ENCODE measurements around the gene PLPPR2. TPM values are rescaled to one million over a fixed set of nuclear protein-coding genes. Genes with fewer than 3 reads are reported as not detected.
"Not testable (repeated sequence)": the region's sequence is repeated elsewhere in the genome, so short reads cannot be mapped to it uniquely, and the experiment has no call there.

Gene PLPPR2, protein sequence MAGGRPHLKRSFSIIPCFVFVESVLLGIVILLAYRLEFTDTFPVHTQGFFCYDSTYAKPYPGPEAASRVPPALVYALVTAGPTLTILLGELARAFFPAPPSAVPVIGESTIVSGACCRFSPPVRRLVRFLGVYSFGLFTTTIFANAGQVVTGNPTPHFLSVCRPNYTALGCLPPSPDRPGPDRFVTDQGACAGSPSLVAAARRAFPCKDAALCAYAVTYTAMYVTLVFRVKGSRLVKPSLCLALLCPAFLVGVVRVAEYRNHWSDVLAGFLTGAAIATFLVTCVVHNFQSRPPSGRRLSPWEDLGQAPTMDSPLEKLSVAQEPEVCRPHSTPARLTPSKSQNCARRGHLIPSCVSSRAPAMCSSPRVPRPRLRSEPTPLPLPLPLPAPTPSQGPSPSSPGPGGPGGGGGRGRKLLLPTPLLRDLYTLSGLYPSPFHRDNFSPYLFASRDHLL
- 6.1 and 14.9 TPM in 2 replicates for total RNA-seq (2012; rRNA removed)

DNA sequence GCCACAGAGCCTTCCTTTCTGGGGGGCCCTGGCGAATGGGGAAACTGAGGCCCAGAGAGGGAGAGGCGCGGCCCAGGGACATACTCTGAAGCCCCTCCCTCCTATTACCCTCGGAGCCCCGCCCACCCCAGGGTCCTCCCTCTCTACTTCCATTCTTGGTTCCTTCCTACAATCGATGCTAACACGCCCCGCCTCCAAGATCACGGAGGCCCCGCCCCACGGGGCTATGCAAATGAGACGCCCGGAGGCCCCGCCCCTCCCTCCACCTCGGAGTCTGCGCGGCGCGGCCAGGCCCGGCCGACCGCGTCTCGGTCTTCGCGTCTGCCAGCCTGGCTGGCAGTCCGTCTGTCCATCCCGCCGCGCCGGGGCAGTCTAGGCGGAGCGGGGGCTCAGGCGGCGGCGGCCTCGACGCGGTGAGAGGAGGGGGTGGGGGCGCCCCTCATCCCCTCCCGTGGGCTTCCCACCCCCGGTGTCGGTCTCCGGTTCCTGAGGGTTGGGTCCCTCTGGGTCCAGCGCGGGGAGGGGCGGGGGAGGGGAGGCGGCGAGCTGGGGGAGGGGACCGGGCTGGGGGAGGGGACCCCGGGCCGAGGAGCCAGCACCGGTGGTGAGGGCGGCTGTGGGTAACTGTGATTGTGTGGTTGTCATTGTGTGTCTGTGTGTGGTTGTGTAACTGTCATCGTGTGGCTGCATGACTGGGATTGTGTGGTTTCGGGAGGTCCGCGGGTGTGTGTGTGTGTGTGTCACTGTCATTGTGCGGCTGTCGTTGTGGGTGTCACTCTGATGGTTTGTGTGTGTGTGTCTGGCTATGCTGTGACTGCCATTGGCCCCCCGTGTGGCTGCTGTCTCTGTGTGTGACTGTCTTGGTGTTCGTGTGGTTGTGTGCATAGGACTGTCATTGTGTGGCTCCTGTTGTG lies at the start of gene PLPPR2:
TSS of gene PLPPR2 (plus strand) at position 273 of the 914 bp plus-strand sequence. CDS start 2,242 bp downstream, outside the sequence.
- peak within 1 kb of the TSS; percentile 64 for H3K9ac ChIP-seq (ENCODE audit: low read depth, low read length)
- peak within 1 kb of the TSS; percentile 84 for H3K4me2 ChIP-seq (ENCODE audit: low read length)
- H3K27me3 ChIP-seq (ENCODE audit: control insufficient read depth, insufficient read depth, low read length): no peaks in the 10 kb centered on the region
- no peaks in the 10 kb centered on the region for H3K9me3 ChIP-seq (replicated peaks; ENCODE audit: low read length)
- peaks cover 6% of the 10 kb centered on the region for H3K4me1 ChIP-seq (ENCODE audit: control insufficient read depth, insufficient read depth, low read length)
- H3K36me3 ChIP-seq (ENCODE audit: insufficient read depth, low read length): no peaks in the 10 kb centered on the region
- H3K4me3 ChIP-seq (ENCODE audit: low read length): peak within 1 kb of the TSS; percentile 72

DNA sequence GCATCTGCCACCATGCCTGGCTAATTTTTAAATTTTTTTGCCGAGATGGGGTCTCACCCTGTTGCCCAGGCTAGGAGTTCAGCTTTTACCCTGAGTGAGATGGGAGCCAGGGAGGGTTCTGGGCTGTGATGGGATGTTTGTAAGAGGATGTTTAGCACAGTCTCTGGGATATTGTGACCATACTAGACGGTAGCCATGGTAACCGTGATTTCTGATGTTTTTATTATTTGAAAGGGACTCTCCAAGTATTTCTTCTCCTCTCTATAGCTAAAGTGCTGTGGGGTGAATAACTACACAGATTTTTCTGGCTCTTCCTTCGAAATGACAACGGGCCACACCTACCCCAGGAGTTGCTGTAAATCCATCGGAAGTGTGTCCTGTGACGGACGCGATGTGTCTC lies 48.9 kb upstream of the PLPPR2 start:
- Histone ChIP-seq H3K4me3 (ENCODE audit: low read length) (no peak overlapping the region), H3K9me3 (replicated peaks; ENCODE audit: low read length) (no peaks in the 10 kb centered on the region), H3K4me1 (ENCODE audit: control insufficient read depth, insufficient read depth, low read length) (no peaks in the 10 kb centered on the region), H3K9ac (ENCODE audit: low read depth, low read length) (no peak overlapping the region), H3K27me3 (ENCODE audit: control insufficient read depth, insufficient read depth, low read length) (peaks cover 8% of the 10 kb centered on the region), H3K4me2 (ENCODE audit: low read length) (no peak overlapping the region), H3K36me3 (ENCODE audit: insufficient read depth, low read length) (no peaks in the 10 kb centered on the region)

DNA sequence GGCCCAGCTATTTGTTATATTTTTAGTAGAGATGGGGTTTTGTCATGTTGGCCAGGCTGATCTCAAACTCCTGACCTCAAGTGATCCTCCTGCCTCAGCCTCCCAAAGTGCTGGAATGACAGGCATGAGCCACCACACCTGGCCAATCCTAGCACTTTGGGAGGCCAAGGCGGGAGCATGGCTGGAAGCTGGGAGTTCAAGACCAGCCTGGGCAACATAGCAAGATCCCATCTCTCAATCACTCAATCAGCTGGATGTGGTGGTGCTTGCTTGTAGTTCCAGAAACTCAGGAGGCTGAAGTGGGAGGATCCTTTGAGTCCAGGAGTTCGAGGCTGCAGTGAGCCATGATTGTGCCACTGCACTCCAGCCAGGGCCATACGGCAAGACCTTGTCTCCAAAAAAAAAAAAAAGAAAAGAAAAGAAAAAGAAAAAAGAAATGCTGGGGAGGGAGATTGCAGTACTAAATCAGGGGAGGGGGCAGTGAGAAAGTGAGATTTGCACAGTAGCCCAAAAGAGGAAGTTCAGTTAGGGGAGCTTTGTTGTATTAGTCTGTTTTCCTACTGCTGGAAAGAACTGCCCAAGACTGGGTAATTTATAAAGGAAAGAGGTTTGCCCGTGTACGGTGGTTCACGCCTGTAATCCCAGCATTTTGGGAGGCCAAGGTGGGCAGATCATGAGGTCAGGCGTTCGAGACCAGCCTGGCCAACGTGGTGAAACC lies 34.8 kb upstream of the PLPPR2 start:
- not testable (repeated sequence) for H3K4me3 ChIP-seq (ENCODE audit: low read length); H3K9ac ChIP-seq (ENCODE audit: low read depth, low read length); H3K9me3 ChIP-seq (replicated peaks; ENCODE audit: low read length); H3K4me2 ChIP-seq (ENCODE audit: low read length); H3K27me3 ChIP-seq (ENCODE audit: control insufficient read depth, insufficient read depth, low read length); H3K36me3 ChIP-seq (ENCODE audit: insufficient read depth, low read length)
- peaks cover 16% of the 10 kb centered on the region for H3K4me1 ChIP-seq (ENCODE audit: control insufficient read depth, insufficient read depth, low read length)

DNA sequence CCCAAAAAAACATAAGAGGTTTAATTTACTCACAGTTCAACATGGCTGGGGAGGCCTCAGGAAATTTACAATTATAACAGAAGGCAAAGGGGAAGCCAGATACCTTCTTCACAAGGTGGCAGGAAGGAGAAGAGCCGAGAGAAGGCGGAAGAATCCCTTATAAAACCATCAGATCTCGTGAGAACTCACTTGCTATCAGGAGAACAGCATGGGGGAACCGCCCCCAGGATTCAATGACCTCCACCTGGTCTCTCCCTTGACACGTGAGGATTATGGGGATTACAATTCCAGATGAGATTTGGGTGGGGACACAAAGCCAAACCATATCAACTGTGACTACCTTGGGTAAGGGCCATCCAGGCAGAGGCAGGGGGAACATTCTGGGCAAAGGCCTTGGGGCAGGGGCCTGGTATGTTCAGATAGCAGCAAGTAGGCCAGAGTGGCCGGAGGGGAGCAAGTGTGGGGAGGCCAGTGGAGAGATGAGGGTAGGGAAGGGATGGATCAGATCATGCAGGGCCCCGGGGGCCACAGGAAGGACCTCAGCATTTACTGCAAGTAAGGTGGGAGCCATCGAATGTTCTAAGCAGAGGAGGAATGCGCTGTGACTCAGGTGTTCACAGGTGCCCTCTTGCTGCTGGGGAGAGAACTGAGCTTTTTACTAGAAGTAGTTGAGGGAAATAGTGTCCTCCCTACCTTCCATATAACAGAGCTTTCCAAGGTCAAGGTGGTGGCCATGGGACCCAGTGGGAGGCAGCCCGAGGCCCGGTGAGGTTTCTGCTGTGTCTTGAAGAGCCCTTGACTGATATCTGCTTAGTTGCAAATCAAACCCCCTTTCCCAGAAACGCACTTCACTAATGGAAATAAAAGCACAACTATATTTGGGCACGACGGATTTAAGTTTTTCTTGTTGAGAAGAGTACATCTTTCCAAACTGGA lies 33.8 kb upstream of the PLPPR2 start:
- Histone ChIP-seq H3K9ac (ENCODE audit: low read depth, low read length) (no peak overlapping the region), H3K4me3 (ENCODE audit: low read length) (no peak overlapping the region), H3K4me1 (ENCODE audit: control insufficient read depth, insufficient read depth, low read length) (peaks cover 16% of the 10 kb centered on the region)

DNA sequence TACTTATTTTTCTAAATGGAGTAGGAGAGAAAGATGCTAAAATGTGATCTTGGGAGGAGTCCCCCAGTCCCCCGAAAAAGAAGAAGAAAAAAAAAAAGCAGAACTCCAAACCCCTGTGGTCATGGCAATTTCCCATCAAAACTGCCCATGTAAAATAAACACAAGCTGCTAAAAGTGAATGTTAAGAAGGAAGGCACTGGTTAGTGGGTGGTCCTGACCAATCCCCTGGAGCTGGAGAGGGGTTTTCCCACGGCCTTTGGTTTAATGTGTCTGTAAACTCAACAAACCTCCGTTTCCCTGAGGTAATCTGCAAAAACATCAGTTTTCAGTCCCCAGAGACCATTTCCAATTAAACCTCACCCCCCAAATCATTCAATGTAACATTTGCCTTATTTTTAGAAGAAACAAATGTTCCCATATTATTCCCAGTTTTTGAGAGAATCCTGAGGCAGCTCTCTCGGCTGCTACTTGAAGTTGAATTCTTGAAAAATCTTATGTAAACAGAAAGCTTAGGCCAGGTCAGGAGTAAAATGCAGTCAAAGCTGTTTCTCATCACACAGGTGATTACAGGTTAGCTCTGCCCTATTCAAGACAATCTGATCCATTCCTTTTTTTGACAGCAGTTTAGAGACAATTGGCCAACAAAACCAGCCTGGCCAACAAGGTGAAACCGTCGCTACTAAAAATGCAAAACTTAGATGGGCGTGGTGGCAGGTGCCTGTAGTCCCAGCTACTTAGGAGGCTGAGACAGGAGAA lies 32.8 kb upstream of the PLPPR2 start:
- Histone ChIP-seq H3K36me3 (ENCODE audit: insufficient read depth, low read length) (no peaks in the 10 kb centered on the region), H3K9me3 (replicated peaks; ENCODE audit: low read length) (no peaks in the 10 kb centered on the region), H3K4me1 (ENCODE audit: control insufficient read depth, insufficient read depth, low read length) (peaks cover 16% of the 10 kb centered on the region), H3K4me2 (ENCODE audit: low read length) (no peak overlapping the region), H3K9ac (ENCODE audit: low read depth, low read length) (no peak overlapping the region), H3K27me3 (ENCODE audit: control insufficient read depth, insufficient read depth, low read length) (no peaks in the 10 kb centered on the region), H3K4me3 (ENCODE audit: low read length) (no peak overlapping the region)

More for the DNA sequence above, 33.8 kb upstream of the PLPPR2 start:
- Histone ChIP-seq H3K36me3 (ENCODE audit: insufficient read depth, low read length) (no peaks in the 10 kb centered on the region), H3K9me3 (replicated peaks; ENCODE audit: low read length) (no peaks in the 10 kb centered on the region), H3K27me3 (ENCODE audit: control insufficient read depth, insufficient read depth, low read length) (no peaks in the 10 kb centered on the region), H3K4me2 (ENCODE audit: low read length) (no peak overlapping the region)

DNA sequence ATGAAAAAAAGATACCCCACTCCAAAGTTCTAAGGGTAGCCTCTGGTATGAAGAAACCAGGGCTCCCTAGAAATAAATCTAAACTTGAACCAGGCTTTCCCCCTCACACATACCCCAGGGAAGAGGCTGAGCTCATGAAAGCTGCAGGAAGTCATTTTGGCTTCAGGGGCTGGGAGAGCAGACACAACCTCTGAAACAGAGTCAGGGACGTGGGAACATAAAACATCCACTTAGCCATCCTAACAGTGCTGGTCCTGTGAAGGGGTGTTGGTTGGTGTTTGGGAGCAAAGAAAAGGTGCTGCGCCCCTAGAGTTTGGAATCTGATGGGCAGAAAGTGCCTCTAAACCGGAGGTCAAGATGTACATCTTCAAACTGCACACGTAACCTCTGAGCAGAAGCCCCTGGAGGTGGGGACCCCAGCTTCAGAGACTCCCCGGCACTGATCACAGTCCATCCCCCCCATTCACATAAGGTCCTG lies 31.6 kb upstream of the PLPPR2 start:
- Histone ChIP-seq H3K9me3 (replicated peaks; ENCODE audit: low read length) (no peaks in the 10 kb centered on the region), H3K4me3 (ENCODE audit: low read length) (peak overlapping the region; percentile 52), H3K4me2 (ENCODE audit: low read length) (peak overlapping the region; percentile 67), H3K36me3 (ENCODE audit: insufficient read depth, low read length) (no peaks in the 10 kb centered on the region), H3K9ac (ENCODE audit: low read depth, low read length) (no peak overlapping the region), H3K27me3 (ENCODE audit: control insufficient read depth, insufficient read depth, low read length) (no peaks in the 10 kb centered on the region), H3K4me1 (ENCODE audit: control insufficient read depth, insufficient read depth, low read length) (peaks cover 16% of the 10 kb centered on the region)

DNA sequence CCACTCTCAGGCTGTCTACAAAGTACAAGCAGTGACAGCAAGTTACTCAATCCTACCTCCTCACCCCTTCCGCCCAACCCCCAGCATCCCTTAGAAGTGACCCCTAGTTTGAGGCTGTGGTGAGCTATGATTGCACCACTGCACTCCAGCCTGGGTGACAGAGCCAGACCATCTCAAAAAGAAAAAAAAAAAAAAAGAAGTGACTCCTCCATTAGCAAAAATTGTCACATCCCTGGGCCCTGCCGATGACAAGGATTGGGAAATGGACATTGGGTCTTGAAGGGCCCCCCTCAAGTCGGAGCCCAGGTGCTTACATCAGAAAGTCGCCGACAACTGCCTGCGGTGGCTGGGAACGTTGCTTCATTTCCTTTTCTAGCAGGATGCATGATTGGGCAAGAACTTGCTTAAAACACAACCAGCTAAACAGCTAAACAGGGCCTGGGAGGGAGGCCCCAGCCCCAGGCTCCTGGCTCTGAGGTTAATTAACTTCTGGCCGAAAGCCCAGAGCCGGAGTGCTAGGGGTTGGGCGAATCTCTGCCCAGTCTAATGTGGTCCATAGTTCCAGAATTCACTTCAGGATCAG lies 31.1 kb upstream of the PLPPR2 start:
- Histone ChIP-seq H3K9me3 (replicated peaks; ENCODE audit: low read length) (no peaks in the 10 kb centered on the region), H3K9ac (ENCODE audit: low read depth, low read length) (peak overlapping the region; percentile 23), H3K4me2 (ENCODE audit: low read length) (peak overlapping the region; percentile 67), H3K36me3 (ENCODE audit: insufficient read depth, low read length) (no peaks in the 10 kb centered on the region), H3K4me1 (ENCODE audit: control insufficient read depth, insufficient read depth, low read length) (peaks cover 16% of the 10 kb centered on the region), H3K4me3 (ENCODE audit: low read length) (peak overlapping the region; percentile 52), H3K27me3 (ENCODE audit: control insufficient read depth, insufficient read depth, low read length) (no peaks in the 10 kb centered on the region)

DNA sequence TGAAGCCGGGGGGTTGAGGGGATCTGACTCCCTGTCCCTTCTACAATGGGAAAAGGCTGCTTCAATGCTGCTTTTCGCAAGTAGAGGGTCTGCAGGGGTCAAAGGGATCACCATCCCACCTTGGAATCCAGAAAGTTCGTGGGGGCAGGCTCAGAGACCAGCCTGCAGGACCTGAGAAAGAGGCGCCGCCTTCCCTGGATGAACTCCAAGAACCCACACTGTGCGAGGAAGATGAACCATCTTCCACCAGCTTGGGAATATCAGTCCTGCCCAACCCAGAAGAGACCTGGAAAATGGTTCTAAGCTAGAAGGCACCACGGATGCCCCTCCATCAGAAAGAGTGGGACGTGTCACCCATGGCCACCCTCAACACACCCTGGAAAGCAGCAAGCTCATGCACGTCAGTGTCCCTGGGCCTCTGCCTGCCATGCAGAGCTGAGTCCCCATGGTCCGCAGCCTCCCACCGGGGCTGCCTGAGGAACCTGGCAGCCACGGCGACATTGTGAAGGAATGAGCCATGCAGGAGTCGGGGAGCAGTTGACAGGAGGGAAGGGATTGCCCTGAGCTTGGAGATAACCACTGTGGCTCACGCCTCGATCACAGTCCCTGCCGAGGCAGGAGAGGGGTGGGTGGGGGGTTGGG lies 30.4 kb upstream of the PLPPR2 start:
- peaks cover 16% of the 10 kb centered on the region for H3K4me1 ChIP-seq (ENCODE audit: control insufficient read depth, insufficient read depth, low read length)
- H3K36me3 ChIP-seq (ENCODE audit: insufficient read depth, low read length): no peaks in the 10 kb centered on the region
- H3K9me3 ChIP-seq (replicated peaks; ENCODE audit: low read length): no peaks in the 10 kb centered on the region
- H3K9ac ChIP-seq (ENCODE audit: low read depth, low read length): peak overlapping the region; percentile 23
- H3K27me3 ChIP-seq (ENCODE audit: control insufficient read depth, insufficient read depth, low read length): no peaks in the 10 kb centered on the region
- H3K4me3 ChIP-seq (ENCODE audit: low read length): no peak overlapping the region
- H3K4me2 ChIP-seq (ENCODE audit: low read length): peak overlapping the region; percentile 67

DNA sequence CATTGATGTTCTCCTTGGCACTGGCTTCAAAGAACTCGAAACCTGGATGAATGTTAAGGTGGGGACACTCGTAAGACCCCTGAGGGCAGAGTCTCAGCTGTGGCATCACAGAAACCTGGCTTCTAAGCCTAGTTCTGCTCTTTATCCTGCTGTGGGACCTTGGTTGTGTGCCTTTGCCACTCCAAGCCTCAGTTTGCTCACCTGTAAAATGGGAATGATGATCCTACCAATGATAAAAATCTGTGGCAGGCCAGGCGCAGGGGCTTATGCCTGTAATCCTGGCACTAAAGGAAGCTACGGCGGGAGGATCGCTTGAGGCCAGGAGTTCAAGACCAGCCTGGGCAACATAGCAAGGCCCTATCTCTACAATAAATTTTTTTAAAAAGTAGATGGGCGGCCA lies 29.7 kb upstream of the PLPPR2 start:
- H3K9ac ChIP-seq (ENCODE audit: low read depth, low read length): no peak overlapping the region
- H3K36me3 ChIP-seq (ENCODE audit: insufficient read depth, low read length): no peaks in the 10 kb centered on the region
- H3K4me1 ChIP-seq (ENCODE audit: control insufficient read depth, insufficient read depth, low read length): peaks cover 16% of the 10 kb centered on the region
- no peaks in the 10 kb centered on the region for H3K9me3 ChIP-seq (replicated peaks; ENCODE audit: low read length)
- no peaks in the 10 kb centered on the region for H3K27me3 ChIP-seq (ENCODE audit: control insufficient read depth, insufficient read depth, low read length)
- H3K4me2 ChIP-seq (ENCODE audit: low read length): no peak overlapping the region
- H3K4me3 ChIP-seq (ENCODE audit: low read length): no peak overlapping the region

All from skeletal muscle satellite cell (primary cell).